ENCODE measurements around the gene PLPPR4. TPM values are rescaled to one million over a fixed set of nuclear protein-coding genes. Genes with fewer than 3 reads are reported as not detected.
"Not testable (repeated sequence)": the region's sequence is repeated elsewhere in the genome, so short reads cannot be mapped to it uniquely, and the experiment has no call there.

PLPPR4 gene
- polyA plus RNA-seq, 3 donors: 1.6 to 2.0 (median 1.7) TPM

DNA sequence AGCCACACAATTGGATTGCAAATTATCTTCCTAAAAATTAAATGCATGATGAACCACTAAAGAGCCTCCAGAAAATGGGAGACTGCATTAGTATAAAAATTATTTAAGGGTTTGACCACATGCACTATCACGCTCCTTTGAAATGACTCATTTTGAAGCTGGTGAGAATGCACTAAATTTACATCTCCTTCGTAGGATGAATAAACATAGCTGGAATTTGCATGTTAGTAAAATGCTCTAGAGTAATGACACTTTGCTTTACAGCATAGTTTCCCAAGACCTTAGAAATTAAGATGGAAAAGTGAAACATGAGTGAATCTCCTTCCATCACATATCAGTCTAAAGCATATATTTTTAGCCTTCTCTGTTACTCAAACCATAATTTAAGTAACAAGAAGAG lies 2.4 kb downstream of the PLPPR4 start:
- DNase-seq: no peak

DNA sequence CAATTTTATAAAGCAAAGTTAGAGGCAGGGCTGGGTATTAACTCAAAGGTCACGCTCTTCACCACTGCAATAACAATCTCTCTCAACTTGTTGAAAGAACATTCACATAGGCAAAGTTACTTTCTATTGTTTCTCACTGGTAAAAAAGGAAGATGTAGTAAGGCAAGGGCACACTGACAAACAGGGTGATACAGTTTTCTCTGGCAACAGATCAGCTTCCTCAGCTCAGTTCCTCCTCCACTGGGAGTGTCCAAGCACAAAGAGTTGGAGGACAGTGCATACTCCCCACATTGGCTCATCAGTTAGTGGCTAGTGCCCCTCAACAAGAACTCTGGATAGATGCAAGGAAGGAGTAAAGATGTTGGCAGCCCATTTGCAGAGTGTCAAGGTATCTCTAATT lies 3.7 kb downstream of the PLPPR4 start:
- DNase-seq: no peak

DNA sequence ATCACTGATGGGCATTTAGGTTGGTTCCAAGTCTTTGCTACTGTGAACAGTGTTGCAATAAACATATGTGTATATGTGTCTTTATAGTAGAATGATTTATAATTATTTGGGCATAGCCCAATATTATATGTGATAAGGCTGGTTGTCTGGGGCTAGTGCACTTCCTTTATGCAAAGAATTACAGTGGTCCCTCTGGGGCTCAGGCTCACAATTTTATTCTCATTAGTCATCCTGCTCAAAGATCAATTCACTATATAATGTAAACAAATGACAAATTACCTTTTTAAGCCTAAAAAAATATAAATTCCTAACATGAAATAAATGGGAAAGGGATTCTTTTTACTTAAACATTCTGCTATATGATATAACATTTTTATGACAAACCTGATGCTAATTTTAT lies 5.0 kb downstream of the PLPPR4 start:
- no peak for DNase-seq

DNA sequence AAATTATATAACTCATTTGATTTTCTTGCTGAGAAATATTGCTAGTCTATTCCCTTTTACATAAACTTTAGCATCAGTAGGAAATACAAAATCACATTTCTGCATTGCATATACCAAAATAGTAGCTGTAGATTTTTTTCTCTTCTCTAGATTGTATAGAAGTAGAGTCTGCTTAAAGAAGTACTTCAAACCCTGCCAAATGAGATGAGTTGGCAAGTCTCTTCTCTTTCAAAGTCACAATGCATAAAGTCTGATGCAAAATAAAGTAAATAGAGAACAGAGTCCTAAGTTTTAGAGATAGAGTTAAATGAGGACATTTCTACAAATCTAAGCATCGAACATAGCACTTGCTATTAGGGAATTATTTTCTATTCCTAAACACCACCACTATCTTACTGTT lies 6.4 kb downstream of the PLPPR4 start:
- no peak for DNase-seq

DNA sequence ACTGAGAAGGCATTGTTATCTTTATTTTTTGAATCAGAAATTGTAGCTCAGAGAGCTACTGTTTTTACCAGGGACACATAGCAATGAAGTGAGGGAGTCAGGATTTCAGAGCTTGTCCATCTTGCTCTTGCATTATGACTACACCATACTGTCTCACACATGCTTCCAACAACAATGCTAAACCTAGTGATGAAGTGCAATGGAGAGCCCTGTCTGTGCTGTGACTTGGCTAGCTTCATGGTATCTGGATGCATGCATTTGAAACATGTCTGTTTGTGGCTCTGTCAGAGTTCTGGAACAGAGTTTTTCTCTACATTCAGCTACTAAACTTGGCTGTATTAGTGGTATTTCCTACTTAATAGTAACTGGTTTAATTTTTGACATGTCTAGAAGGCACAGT lies 7.0 kb downstream of the PLPPR4 start:
- no peak for DNase-seq

DNA sequence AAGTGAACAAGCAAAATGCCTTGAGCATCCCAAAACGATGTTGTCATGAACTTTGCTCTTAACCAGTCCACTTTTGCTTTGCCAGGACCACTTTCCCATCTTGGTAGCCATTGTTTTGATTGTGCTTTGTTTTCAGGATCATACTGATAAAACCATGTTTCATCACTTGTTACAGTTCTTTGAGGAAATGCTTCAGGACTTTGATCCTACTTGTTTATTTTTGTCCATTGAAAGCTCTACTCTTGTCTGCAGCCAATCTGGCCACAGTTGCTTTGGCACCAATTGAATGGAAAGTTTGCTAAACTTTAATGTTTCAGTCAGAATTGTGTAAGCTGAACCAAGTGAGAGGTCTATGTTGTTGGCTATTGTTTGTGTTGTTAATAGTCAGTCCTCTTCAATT lies 12.8 kb downstream of the PLPPR4 start:
- DNase-seq: no peak

DNA sequence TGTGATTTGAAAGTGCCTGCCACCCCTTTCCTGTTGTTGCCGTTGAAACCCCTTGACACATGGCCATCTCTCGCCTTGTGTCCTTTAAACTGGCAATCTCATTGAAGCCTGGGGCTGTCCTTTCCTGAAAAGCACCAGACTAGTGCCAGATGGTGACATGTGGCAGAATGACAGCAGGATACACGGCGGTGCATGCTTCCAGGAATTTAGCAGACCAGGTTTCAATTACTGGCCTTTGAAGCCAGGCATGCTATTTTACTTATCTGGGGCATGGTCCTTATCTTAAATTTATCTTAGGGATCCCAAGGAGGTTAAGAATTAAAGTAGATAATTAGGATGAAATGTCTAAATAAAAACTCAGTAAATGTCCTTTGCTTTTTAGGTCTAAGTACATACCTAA lies 15.2 kb downstream of the PLPPR4 start:
- no peak for DNase-seq

DNA sequence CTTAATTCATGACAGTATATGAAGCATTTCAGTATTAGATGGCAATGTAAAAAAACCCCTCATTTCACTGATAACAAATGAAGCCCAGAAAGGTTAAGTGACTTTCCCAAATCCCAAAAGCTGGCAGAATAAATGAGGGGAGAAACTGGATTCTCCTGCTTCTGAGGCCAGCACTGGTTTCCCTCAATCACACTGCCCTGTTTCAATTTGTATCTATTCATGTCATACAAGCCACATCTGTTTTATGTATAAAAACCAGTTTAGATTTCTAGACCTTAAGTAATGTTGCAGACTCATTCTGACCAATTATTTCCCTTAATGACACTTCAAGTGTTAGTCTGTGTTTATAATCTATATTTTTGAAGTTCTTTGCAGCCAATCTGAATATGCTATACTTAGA lies 16.8 kb downstream of the PLPPR4 start:
- DNase-seq: no peak

DNA sequence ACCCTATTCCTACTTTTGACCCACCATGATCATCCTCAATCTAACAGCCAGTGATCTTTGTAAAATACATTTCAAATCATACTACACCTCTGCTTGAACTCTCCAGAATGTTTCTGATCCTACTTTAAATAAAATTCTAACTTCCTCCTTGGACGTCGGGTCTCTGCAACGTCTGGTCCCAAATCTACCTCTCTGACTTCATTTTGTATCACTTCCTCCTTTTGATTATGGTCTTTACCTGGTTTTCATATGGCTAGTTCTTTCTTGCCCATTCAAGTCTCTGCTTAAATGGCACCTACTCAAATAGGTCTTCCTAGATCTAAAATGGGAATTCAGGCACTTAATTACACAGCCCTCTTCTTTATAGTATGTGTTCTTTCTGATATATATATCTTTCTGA lies 18.2 kb downstream of the PLPPR4 start:
- no peak for DNase-seq

DNA sequence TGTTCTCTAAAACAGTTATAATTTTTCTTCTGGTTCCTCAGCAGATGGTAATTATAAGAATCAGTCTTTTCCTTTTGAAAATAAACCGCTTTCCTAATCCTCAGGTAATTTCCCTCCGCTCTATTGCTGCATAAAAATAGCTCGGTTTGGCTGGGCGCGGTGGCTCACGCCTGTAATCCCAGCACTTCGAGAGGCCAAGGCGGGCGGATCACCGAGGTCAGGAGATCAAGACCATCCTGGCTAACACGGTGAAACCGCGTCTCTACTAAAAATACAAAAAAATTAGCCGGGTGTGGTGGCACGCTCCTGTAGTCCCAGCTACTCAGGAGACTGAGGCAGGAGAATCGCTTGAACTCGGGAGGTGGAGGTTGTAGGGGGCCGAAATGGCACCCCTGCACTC lies 19.2 kb downstream of the PLPPR4 start:
- not testable (repeated sequence) for DNase-seq

DNA sequence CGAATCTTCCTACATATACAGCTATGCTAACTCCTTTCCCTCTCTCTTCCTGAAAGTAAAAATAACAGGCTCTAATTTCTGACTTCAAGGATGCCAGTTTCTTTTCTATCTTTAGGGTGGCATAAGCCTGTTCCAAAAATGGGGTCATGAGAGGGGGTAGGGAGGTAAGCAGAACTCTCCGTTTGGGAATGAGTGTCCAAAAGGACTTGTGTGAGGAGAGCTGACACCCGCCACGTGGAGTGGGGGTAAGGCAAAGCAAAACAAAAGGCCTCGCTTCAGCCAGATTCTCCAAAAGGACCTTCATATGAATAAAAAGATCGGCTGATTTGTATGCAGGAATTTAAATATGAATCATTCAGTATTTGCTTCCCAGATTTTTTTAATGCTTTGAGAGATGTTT lies 28.6 kb downstream of the PLPPR4 start:
- no peak for DNase-seq

DNA sequence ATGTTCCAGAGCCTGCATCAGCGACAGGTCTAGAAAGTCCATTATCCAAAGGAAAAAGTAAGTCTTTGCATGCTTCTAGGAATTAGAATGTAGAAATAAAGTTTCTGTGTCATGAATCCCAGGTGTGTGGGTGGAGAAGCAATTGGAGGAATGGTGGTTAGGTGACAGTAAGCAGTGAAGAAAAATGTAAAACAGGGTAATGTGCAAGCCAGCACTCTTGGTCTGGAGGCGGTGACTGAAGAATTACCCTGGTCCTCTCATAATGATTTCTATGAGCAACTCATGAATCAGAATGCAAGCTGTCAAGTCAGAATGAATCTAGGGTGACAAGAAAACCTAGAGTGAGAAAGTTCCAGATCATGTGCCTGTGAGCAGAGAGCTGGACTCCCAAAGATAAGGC lies 33.6 kb downstream of the PLPPR4 start:
- DNase-seq: no peak

DNA sequence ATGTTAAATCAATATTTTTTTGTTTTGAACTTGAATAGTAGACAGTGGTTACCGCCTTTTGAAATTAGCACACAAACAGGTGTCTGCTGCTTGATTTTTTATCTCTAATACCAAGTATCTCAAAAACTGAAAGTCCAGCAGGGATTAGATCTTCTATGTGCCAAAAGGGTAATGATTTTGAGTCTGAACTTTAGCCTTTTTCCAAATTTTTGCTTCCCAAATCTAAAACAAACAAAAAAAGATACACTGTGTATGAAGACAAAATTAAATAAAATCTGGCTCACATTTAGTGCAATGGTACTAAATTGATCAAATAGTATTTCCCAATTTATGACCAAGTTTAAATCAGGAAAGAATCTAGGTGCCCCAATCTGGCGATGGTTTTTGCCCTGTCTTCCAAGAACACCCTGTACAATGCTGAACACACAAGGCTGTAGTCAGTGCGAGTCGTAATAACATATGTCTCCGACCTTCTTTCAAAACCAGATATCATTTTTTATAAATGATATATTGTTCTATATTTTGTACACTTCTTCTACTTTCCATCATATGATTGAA lies 40.5 kb downstream of the PLPPR4 start:
- DNase-seq: no peak

DNA sequence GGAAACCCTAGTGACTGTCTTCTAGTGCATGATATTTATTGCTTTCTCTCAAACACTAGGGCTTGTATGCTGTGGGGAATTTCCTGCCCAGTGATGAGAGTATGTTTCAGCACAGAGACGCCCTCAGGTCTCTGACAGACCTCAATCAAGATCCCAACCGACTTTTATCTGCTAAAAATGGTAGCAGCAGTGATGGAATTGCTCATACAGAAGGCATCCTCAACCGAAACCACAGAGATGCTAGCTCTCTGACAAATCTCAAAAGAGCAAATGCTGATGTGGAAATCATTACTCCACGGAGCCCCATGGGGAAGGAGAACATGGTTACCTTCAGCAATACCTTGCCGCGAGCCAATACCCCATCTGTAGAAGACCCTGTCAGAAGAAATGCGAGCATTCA lies 41.3 kb downstream of the PLPPR4 start:
- DNase-seq: no peak

DNA sequence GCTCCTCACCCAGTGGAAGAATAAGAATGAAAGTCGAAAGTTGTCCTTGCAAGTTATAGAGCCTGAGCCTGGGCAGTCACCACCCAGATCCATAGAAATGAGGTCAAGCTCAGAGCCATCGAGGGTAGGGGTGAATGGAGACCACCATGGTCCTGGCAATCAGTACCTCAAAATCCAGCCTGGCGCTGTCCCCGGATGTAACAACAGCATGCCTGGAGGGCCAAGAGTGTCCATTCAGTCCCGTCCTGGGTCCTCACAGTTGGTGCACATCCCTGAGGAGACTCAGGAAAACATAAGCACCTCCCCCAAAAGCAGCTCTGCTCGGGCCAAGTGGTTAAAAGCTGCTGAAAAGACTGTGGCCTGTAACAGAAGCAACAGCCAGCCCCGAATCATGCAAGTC lies 41.8 kb downstream of the PLPPR4 start:
- no peak for DNase-seq

DNA sequence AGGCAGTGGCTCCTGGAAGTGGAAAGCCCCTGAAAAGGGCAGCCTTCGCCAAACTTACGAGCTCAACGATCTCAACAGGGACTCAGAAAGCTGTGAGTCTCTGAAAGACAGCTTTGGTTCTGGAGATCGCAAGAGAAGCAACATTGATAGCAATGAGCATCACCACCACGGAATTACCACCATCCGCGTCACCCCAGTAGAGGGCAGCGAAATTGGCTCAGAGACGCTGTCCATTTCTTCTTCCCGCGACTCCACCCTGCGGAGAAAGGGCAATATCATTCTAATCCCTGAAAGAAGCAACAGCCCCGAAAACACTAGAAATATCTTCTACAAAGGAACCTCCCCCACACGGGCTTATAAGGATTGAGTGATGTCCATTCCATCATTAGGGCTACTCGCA lies 42.4 kb downstream of the PLPPR4 start:
- DNase-seq: no peak

DNA sequence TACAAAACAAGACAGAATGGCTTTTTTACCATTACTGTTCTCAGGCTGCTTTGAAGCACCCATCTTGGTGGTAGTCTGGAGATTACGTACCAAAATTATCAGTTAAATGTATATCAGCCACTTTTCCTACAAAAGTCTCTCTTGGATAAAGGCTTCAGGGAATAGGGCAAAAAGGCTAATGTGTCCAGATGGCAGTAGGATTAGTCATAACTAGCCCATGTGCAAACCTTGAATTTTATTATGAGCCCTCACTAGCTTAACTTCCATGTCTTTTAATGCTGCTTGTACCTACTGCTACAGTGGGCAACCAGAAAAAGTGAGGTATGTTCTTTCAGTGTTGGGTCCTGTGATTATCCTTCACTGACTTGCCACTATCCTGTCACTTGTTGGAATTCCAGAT lies 51.0 kb downstream of the PLPPR4 start:
- no peak for DNase-seq

DNA sequence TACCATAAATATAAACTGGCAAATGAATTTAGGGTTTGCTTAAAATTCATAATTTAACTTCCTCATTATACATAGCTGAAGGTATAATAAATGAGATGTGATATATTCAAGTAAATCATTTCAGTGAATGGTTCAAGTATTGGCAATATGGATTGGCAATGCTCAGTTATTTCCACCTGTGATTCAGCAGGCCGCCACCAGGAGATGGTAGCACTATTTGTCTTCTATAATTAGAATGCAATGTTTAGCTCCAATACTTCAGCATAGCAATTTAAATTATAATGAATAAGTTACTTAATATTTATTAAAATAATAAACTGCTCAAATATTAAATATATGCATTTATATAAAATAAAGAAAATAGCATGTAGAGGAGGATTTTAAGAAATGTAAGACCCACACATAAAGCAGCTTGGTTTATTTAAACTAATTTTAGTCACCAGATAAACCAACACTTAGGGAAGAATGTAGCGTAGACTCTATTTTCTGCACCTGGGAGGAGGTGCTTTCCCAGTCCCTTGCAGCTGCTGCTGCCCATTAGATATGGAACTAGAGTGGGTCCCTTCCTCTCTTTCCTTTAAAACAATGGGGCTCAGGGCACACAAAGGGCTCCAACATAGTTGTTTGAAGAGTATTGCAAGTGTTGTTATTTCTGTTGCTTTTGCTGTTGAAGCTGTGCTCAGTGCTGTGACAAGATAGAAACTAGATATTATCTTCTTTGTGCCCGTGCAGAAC lies 62.1 kb downstream of the PLPPR4 start:
- no peak for DNase-seq

DNA sequence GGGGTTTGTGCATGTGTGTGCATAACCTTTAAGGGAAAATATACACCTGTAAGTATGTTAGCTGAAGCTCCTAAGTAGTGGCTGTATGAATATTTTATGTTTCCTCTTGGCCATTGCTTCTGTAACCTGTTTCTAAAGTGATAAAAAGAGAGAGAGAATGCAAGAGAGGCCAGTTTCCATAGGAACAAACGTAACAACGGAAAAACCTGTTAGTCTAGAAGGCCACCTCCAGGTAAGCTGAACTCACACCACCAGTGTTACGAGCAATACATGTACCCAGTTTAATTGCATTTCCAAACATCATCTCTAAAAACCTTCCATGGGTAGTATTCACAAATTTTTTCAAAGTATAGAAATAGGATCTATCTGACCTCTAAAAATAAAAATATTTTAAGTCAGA lies 63.1 kb downstream of the PLPPR4 start:
- DNase-seq: peak; percentile 47

DNA sequence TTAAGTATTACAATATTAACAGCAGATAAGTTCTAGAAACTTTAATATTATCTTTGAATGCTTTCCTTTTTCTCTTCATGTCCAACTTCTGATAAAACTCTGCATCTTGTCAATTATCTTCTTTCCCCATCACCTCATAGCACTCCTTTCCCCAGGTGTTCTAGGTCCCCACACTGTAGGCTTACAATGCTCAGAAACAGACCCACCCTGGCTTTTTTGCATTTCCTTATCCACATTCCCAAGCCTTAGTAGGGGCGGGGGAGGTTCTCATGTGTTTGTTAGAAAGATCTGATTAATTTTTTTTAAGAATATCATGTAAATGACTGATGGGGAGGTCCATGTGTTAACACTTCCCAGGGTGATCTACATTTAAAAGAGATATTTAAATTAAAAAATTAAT lies 63.9 kb downstream of the PLPPR4 start:
- DNase-seq: no peak

DNA sequence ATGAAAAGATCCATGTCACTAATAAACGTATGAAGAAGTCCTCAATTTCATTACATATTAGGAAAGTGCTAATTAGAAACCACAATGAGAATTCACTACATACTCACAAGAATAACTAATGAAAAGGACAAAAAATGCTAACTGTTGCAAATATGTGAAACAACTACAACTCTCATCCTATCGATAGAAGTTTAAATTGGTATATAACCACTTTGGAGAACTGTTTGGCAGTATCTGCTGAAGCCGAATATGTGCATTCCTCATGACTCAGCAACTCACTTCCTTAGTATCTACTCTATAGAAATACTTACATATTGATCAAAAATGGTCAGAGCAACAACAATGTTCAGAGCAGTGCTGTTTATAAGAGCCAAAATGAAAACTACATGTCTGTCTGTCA lies 66.8 kb downstream of the PLPPR4 start:
- no peak for DNase-seq

DNA sequence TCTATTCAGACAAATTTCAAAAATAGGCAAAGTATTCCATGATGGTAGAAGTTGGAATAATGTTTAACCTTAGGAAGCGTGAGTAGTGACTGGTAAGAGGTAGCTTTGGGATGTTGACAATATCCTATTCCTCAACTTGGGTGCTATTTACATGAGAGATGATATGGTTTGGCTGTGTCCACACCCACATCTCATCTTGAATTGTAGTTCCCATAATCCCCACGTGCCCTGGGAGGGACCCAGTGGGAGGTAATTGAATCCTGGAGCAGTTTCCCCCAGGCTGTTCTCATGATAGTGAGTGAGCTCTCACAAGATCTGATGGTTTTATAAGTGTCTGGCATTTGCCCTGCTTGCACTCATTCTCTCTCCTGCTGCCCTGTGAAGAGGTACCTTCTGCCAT lies 67.3 kb downstream of the PLPPR4 start:
- no peak for DNase-seq

DNA sequence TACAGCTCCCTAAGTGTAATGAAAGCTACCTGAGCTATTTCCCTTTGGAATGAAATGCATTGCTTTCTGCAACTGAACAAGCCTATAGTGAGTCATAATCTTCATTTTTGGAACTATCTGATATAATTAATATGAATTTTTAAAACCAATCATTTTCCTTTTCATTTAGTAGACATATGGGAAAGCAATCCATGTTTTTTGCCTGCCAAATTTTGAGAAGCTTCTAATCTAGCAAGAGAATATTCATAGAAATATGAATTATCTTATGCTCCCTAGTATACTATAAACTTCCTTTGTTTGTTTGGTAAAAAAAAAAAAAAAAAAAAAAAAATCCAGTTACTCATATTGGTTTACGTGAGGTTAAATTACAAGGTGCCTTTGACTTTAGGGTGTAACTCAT lies 68.3 kb downstream of the PLPPR4 start:
- no peak for DNase-seq

DNA sequence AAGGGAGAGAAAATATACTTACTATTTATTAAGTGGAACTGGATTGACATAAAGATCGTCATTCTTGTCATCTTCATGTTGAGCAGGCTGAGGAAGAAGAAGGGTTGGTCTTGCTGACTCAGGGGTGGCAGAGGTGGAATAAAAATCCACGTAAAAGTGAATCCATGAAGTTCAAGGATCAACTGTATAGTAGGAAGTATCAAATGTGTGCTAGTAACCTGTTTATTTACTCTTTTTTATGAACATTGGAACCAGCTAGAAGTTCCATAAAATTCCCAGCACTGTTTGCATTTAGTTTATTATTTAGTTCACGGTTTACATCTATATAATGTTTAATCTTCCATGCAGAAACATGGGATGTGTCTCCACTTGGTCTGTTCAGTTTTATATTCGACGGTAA lies 70.7 kb downstream of the PLPPR4 start:
- DNase-seq: no peak

Measured in renal pelvis (tissue), 4 donors.